ENCODE results near the gene STAMBPL1. TPM values are rescaled to one million over a fixed set of nuclear protein-coding genes. Genes with fewer than 3 reads are reported as not detected.

Gene STAMBPL1
- total and polyA plus RNA-seq, 4 donors: 1.7 to 24.5 (median 5.1) TPM

DNA sequence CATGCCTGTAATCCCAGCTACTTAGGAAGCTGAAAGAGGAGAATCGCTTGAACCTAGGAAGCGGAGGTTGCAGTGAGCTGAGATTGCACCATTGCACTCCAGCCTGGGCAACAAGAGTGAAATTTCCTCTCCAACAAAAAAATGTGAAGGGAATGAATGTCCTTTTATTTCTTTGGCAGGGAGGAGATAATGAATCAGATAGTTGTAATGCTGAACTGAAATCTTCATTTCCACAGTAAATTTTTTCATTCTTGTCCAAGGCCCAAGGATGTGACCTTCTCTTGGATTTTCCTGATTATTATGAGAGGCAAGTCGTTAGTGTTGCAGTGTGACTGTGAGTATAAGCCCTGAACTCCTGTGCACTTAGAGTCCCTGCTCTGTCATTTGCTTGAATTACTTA lies 13.6 kb downstream of the STAMBPL1 start:
- Histone ChIP-seq H3K4me3 (no peak overlapping the region), H3K36me3 (ENCODE audit: control insufficient read depth in 4 of 4, insufficient read depth in 4 of 4, low read length in 4 of 4) (no peaks in the 10 kb centered on the region), H3K27me3 (ENCODE audit: control insufficient read depth in 3 of 3, insufficient read depth in 3 of 3, low read length in 2 of 3) (no peaks in the 10 kb centered on the region), H3K9me3 (ENCODE audit: control insufficient read depth in 4 of 4, insufficient read depth in 3 of 4, low read length in 3 of 4) (no peaks in the 10 kb centered on the region), H3K4me1 (ENCODE audit: control insufficient read depth in 5 of 5, insufficient read depth in 5 of 5, low read length in 5 of 5) (peaks cover 0 to 38% (median 12%) of the 10 kb centered on the region in 5 donors), H3K27ac (ENCODE audit: low read depth in 1 of 2, low read length in 1 of 2) (peak overlapping the region in 1 of 2 donors; percentile 7), H3K9ac (ENCODE audit: insufficient read depth in 1 of 2, low read length in 2 of 2) (no peak overlapping the region)
- DNase-seq: no peak
- no peak for ATAC-seq (ENCODE audit: insufficient read depth, low FRiP score)
- TF ChIP-seq, protein P1, sequence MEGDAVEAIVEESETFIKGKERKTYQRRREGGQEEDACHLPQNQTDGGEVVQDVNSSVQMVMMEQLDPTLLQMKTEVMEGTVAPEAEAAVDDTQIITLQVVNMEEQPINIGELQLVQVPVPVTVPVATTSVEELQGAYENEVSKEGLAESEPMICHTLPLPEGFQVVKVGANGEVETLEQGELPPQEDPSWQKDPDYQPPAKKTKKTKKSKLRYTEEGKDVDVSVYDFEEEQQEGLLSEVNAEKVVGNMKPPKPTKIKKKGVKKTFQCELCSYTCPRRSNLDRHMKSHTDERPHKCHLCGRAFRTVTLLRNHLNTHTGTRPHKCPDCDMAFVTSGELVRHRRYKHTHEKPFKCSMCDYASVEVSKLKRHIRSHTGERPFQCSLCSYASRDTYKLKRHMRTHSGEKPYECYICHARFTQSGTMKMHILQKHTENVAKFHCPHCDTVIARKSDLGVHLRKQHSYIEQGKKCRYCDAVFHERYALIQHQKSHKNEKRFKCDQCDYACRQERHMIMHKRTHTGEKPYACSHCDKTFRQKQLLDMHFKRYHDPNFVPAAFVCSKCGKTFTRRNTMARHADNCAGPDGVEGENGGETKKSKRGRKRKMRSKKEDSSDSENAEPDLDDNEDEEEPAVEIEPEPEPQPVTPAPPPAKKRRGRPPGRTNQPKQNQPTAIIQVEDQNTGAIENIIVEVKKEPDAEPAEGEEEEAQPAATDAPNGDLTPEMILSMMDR (IDR thresholded peaks at IDR 0.05; ENCODE audit: control extremely low read depth, extremely low read depth): no peak
- WGBS, 2 donors: 52 to 81% methylated on average over 3 of the region's 3 CpGs

DNA sequence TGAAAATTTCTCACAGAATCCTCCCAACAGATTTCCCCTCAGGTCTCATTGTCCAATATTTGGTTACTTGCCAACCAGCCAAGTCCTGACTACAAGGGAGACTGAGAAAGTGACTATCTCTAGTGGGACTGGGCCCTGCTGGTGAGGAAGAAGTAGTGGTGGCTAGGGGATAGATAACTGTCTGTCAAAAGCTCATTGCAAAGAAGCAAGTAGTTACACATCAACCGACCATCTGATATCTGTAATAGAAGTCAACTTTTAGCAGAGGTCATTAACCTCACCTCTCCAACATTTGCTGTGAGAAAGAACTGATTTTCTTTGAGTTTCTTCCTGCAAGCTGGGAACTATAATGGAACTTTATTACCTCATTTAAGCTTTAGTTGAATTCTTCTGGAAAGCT lies 15.2 kb downstream of the STAMBPL1 start:
- Histone ChIP-seq H3K36me3 (ENCODE audit: control insufficient read depth in 4 of 4, insufficient read depth in 4 of 4, low read length in 4 of 4) (no peaks in the 10 kb centered on the region), H3K4me1 (ENCODE audit: control insufficient read depth in 5 of 5, insufficient read depth in 5 of 5, low read length in 5 of 5) (peaks cover 0 to 23% (median 12%) of the 10 kb centered on the region in 5 donors), H3K27ac (ENCODE audit: low read depth in 1 of 2, low read length in 1 of 2) (no peak overlapping the region), H3K27me3 (ENCODE audit: control insufficient read depth in 3 of 3, insufficient read depth in 3 of 3, low read length in 2 of 3) (no peaks in the 10 kb centered on the region), H3K4me3 (no peak overlapping the region), H3K9ac (ENCODE audit: insufficient read depth in 1 of 2, low read length in 2 of 2) (no peak overlapping the region), H3K9me3 (ENCODE audit: control insufficient read depth in 4 of 4, insufficient read depth in 3 of 4, low read length in 3 of 4) (no peaks in the 10 kb centered on the region)
- TF ChIP-seq, protein P1 (IDR thresholded peaks at IDR 0.05; ENCODE audit: control extremely low read depth, extremely low read depth): no peak
- DNase-seq: no peak
- WGBS, 2 donors: 86 to 91% methylated on average over 1 of the region's 1 CpG
- ATAC-seq (ENCODE audit: insufficient read depth, low FRiP score): no peak

DNA sequence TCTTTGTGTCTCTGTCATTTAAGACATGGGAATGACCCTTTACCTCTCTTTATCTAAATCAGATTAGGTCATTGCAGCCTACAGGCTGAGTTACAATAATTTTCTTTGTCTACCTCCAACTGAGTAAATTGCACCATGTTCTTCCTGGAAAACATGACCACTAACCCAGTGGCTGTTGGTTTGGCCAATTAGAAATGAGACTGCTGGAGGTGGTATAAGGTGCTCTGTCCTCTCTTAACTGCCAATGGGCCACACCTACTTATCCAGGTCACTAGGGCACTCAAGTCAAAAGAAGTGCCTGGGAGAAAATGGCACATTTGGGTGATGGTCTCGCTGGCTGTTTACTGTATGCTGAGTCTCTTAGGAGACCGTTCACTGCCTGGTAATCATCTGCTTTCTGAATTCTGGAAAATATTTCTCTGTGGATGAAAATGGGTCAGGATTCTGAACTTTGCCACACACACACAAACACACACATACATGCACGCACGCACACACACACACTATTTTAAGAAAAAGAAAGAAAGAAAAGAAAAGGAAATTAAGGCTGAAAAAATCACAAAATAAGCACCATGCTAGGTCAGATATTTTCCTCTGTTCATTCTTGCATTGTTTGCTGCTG lies 16.4 kb downstream of the STAMBPL1 start:
- peak in 1 of 3 donors; percentile 45 for DNase-seq
- ATAC-seq (ENCODE audit: insufficient read depth, low FRiP score): no peak
- Histone ChIP-seq H3K9ac (ENCODE audit: insufficient read depth in 1 of 2, low read length in 2 of 2) (no peak overlapping the region), H3K9me3 (ENCODE audit: control insufficient read depth in 4 of 4, insufficient read depth in 3 of 4, low read length in 3 of 4) (no peaks in the 10 kb centered on the region), H3K4me3 (no peak overlapping the region), H3K36me3 (ENCODE audit: control insufficient read depth in 4 of 4, insufficient read depth in 4 of 4, low read length in 4 of 4) (peaks cover 0 to under 1% (median 0%) of the 10 kb centered on the region in 4 donors), H3K4me1 (ENCODE audit: control insufficient read depth in 5 of 5, insufficient read depth in 5 of 5, low read length in 5 of 5) (peaks cover 0 to 22% (median 12%) of the 10 kb centered on the region in 5 donors), H3K27me3 (ENCODE audit: control insufficient read depth in 3 of 3, insufficient read depth in 3 of 3, low read length in 2 of 3) (no peaks in the 10 kb centered on the region), H3K27ac (ENCODE audit: low read depth in 1 of 2, low read length in 1 of 2) (no peak overlapping the region)
- WGBS, 2 donors: 76 to 82% methylated on average over 4 of the region's 4 CpGs
- TF ChIP-seq, protein P1 (IDR thresholded peaks at IDR 0.05; ENCODE audit: control extremely low read depth, extremely low read depth): no peak
